Body of pancreas (tissue), 4 donors: ENCODE results near the gene CARD11. TPM values are rescaled to one million over a fixed set of nuclear protein-coding genes. Genes with fewer than 3 reads are reported as not detected.

Source experiments
- ATAC-seq: fragments of 150-250 bp; one replicate; pipeline ENCODE4 v1.9.1; 2016
- DNase-seq, 4 donors: peaks; one replicate each; pipeline ENCODE4 v3.0.0-alpha.2; 2019
- H3K27ac ChIP-seq, 4 donors: fragments of 200-600 bp; sonication (generic); 1 replicate in 3 of 4; 2 replicates in 1 of 4; pipeline versions ENCODE4 v1.5.1 to v1.6.1; 2016 to 2019; ENCODE audit warnings: mild to moderate bottlenecking in 1 of 4, mixed read lengths in 1 of 4, moderate library complexity in 1 of 4
- H3K27me3 ChIP-seq, 2 donors: fragments of 200-600 bp; sonication (generic); one replicate each; pipeline ENCODE4 v1.6.0; 2016; ENCODE audit warnings: mild to moderate bottlenecking in 1 of 2
- H3K36me3 ChIP-seq, 2 donors: fragments of 200-600 bp; sonication (generic); replicated peaks in 1 of 2; 2 replicates each; pipeline ENCODE4 v1.5.1; 2016; ENCODE audit warnings: low read depth in 2 of 2; ENCODE audit not compliant: insufficient read depth in 1 of 2
- H3K4me1 ChIP-seq: fragments of 200-600 bp; sonication (generic); one replicate; pipeline ENCODE4 v1.6.0; 2016
- H3K4me3 ChIP-seq, 2 donors: fragments of 200-600 bp; sonication (generic); 1 replicate in 1 of 2; 2 replicates in 1 of 2; pipeline ENCODE4 v1.5.1; 2016 to 2019
- H3K9me3 ChIP-seq, 3 donors: fragments of 200-600 bp; sonication (generic); 1 replicate in 2 of 3; 2 replicates in 1 of 3; pipeline ENCODE4 v1.5.1; 2016
- CTCF ChIP-seq, 7 experiments: fragments of 450-650 bp in 4 of 7; fragments of 200-600 bp in 3 of 7; sonication (generic) in 3 of 7; IDR thresholded peaks; one replicate each; pipeline ENCODE4 v1.5.1; 2016 to 2019; ENCODE audit warnings: antibody characterized with exemption in 7 of 7
- POLR2A ChIP-seq, 3 donors: fragments of 450-650 bp; IDR thresholded peaks; one replicate each; pipeline ENCODE4 v1.6.1; 2016; ENCODE audit warnings: antibody characterized with exemption in 3 of 3, mild to moderate bottlenecking in 2 of 3
- WGBS, 2 donors: methylation state at CpG; one replicate each; pipeline ENCODE4 v1.1.5; 2017; 5-methylcytosine and 5-hydroxymethylcytosine counted together
- intact Hi-C: fragments of 100-400 bp; cut with DNase I; formaldehyde crosslinking; loops from one replicate; pipeline ENCODE4 v1.15.1; 2023
- total RNA-seq, 2 donors: library from RNA; depleted of rRNA; stranded (reverse); fragments of >200 nt; gene quantifications; one replicate each; pipeline ENCODE4 v1.1.0, GENCODE V29; 2016

The CARD11 gene
- 1 to 10 TPM; 2.0 to 3.4 TPM for total RNA-seq

DNA sequence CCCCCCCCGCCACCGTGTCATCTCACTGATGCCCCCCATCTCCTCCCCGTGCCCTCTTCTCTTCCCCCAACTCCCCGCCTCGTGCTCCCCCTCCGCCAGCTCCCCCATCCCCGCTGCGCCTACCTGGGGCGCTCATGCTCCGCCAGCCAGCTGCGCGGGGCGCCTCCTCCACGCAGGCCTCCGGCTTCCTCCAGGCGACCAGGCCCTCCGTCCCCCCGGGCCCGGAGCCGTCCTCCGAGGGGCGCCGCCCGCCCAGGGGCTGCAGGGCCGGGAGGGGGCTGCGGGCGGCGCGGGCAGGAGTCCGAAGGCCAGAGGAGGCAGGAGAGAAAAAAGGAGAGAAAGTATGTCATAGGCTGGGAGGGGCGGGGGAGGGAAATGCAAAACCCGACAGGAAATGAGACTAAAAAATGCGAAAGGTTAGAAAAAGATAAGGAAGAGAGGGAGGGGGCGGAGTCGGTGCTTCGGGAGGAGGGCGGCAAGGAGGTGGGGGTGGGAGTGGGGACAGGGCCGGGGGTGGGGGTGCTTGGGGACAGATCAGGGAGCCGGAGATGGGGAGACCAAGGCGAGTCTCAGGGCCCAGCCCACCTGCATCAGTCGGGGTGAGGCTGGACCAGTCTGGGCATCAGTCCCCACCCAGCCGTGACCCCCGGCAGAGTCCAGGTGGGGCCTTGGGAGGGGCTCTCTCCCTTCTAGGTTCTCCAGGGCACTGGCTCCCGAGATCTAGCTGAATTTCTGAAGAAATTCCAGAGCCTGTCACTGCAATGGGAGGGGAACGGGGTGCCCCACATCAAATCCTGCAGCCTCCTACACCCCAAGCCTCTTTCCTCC lies at the start of gene CARD11:
Gene CARD11, minus strand, starts transcription at position 324 of the 828 bp plus-strand sequence. CDS start 85,361 bp downstream, outside the sequence.
- H3K36me3 ChIP-seq, result no peaks in the 10 kb centered on the region
- DNase-seq (no peak), ATAC-seq (no peak)
- no peak for TF ChIP-seq CTCF (IDR thresholded peaks at IDR 0.05)
- TF ChIP-seq POLR2A (IDR thresholded peaks at IDR 0.05), result no peak
- no peaks in the 10 kb centered on the region for H3K4me1 ChIP-seq
- intact Hi-C loops, result no loop called here
- no peak within 1 kb of the TSS for H3K4me3 ChIP-seq
- no peaks in the 10 kb centered on the region for H3K27me3 ChIP-seq
- H3K27ac ChIP-seq, result no peak within 1 kb of the TSS
- no peaks in the 10 kb centered on the region for H3K9me3 ChIP-seq
- WGBS, 2 donors, result 11 to 14% methylated on average over 17 to 28 of the region's 45 CpGs

- intact Hi-C loops, result no loop called here
- TF ChIP-seq POLR2A (IDR thresholded peaks at IDR 0.05) (no peak), CTCF (IDR thresholded peaks at IDR 0.05) (no peak)
- ATAC-seq (no peak), DNase-seq (peak in 2 of 4 donors; percentile 17 to 46)
- H3K36me3 ChIP-seq, result no peaks in the 10 kb centered on the region
- H3K27ac ChIP-seq, result no peak overlapping the region
- WGBS, 2 donors, result 53 to 79% methylated on average over 6 of the region's 6 CpGs
- no peak overlapping the region for H3K4me3 ChIP-seq
- H3K9me3 ChIP-seq, result no peaks in the 10 kb centered on the region
- no peaks in the 10 kb centered on the region for H3K4me1 ChIP-seq
- no peaks in the 10 kb centered on the region for H3K27me3 ChIP-seq
Observed at GRCh38 chr7:3092468-3092867, 48.8 kb upstream of the CARD11 start.

DNA sequence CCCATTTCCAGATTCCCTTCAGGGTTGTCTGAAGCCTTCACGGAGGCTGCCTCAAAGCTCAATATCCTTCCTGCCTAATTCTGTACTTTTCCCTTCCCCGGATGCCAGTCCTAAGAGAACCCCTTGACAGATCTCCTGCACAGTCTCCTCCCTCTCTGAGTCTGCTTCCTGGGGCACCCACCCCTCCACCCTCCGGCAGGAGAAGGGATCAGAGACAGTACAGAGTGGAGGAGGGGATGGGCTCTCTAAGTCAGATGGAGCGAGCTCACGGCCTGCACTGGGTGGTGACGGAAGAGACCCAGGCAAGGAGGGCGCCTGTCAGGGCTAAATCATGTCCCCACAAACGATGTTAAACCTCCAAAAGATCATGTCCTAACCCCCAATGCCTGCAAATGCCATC lies 48.0 kb upstream of the CARD11 start:
- 80 to 85% methylated on average over 8 of the region's 8 CpGs for WGBS, 2 donors
- Histone ChIP-seq H3K36me3 (no peaks in the 10 kb centered on the region), H3K9me3 (no peaks in the 10 kb centered on the region), H3K27ac (no peak overlapping the region), H3K4me3 (no peak overlapping the region), H3K4me1 (no peaks in the 10 kb centered on the region), H3K27me3 (no peaks in the 10 kb centered on the region)
- no peak for ATAC-seq
- no peak for DNase-seq
- intact Hi-C loops, result no loop called here
- TF ChIP-seq POLR2A (IDR thresholded peaks at IDR 0.05) (no peak), CTCF (IDR thresholded peaks at IDR 0.05) (no peak)

DNA sequence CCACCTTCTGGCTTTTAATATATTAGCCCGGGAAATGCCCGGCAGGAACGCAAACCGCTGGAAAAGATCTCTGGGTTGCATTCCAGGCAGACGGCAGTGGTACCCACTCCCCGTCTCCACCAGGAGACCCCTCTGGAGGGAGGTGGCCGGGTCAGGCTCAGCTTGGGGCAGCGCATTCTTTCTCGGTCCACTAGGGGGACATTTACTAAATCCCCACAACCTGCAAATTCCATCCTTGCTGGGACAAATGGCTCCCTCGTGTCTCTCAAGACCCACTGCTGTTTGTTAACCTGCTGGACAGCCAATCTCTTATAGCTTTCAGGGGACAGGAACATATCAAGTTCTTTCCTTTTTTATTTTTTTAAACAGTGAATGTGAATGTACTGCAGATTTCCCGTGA lies 45.8 kb upstream of the CARD11 start:
- DNase-seq (peak in 1 of 4 donors; percentile 29), ATAC-seq (no peak)
- no peaks in the 10 kb centered on the region for H3K9me3 ChIP-seq
- H3K4me1 ChIP-seq, result no peaks in the 10 kb centered on the region
- TF ChIP-seq POLR2A (IDR thresholded peaks at IDR 0.05) (no peak), CTCF (IDR thresholded peaks at IDR 0.05) (peak in 6 of 7 experiments; percentile 36 to 50 (median 46))
- H3K27me3 ChIP-seq, result no peaks in the 10 kb centered on the region
- intact Hi-C loops, result no loop called here
- no peaks in the 10 kb centered on the region for H3K36me3 ChIP-seq
- 43 to 47% methylated on average over 11 of the region's 11 CpGs for WGBS, 2 donors
- H3K4me3 ChIP-seq, result no peak overlapping the region
- H3K27ac ChIP-seq, result no peak overlapping the region
